Stimulated activated CD4-positive, alpha-beta T cell treated with anti-CD3 and anti-CD28 coated beads, Interleukin-2, amount 100 ng/mL, for 4 hours (primary cell): ENCODE measurements around the gene WDR27.
"Not testable (repeated sequence)": the region's sequence is repeated elsewhere in the genome, so short reads cannot be mapped to it uniquely, and the experiment has no call there.

Experiments used
- DNase-seq: peaks from one replicate; pipeline ENCODE4 v3.0.0-alpha.2; 2020; ENCODE audit warnings: low read depth

Gene WDR27

GRCh38 chr6:169473663-169474062, 228.2 kb downstream of the WDR27 start:
- no peak for DNase-seq

GRCh38 chr6:169472786-169473416, 228.9 kb downstream of the WDR27 start:
- no peak for DNase-seq

GRCh38 chr6:169470790-169471189, 231.0 kb downstream of the WDR27 start:
- no peak for DNase-seq

- no peak for DNase-seq
Measured at GRCh38 chr6:169469028-169469427, 232.8 kb downstream of the WDR27 start.

GRCh38 chr6:169467755-169468154, 234.1 kb downstream of the WDR27 start:
- DNase-seq: not testable (repeated sequence)

GRCh38 chr6:169466256-169466655, 235.6 kb downstream of the WDR27 start:
- not testable (repeated sequence) for DNase-seq

- no peak for DNase-seq
Measured at GRCh38 chr6:169457762-169458161, 244.1 kb downstream of the WDR27 start.

GRCh38 chr6:169456840-169457239, 245.0 kb downstream of the WDR27 start:
- DNase-seq: no peak

- no peak for DNase-seq
Measured at GRCh38 chr6:169455470-169455869, 246.4 kb downstream of the WDR27 start.

- DNase-seq: no peak
Measured at GRCh38 chr6:169454872-169455204, 247.0 kb downstream of the WDR27 start.

- DNase-seq: no peak
Measured at GRCh38 chr6:169454204-169454871, 247.5 kb downstream of the WDR27 start.

- DNase-seq: no peak
Measured at GRCh38 chr6:169452869-169453620, 248.8 kb downstream of the WDR27 start.

GRCh38 chr6:169452117-169452868, 249.5 kb downstream of the WDR27 start:
- DNase-seq: no peak

- DNase-seq: no peak
Measured at GRCh38 chr6:169451065-169451838, 250.6 kb downstream of the WDR27 start.

- DNase-seq: no peak
Measured at GRCh38 chr6:169450097-169450496, 251.7 kb downstream of the WDR27 start.

GRCh38 chr6:169449221-169449620, 252.6 kb downstream of the WDR27 start:
- no peak for DNase-seq

- DNase-seq: no peak
Measured at GRCh38 chr6:169445661-169446581, 255.9 kb downstream of the WDR27 start.

GRCh38 chr6:169445227-169445626, 256.6 kb downstream of the WDR27 start:
- DNase-seq: no peak

- no peak for DNase-seq
Measured at GRCh38 chr6:169441292-169441691, 260.5 kb downstream of the WDR27 start.

GRCh38 chr6:169439710-169440109, 262.1 kb downstream of the WDR27 start:
- no peak for DNase-seq

GRCh38 chr6:169434554-169434953, 267.3 kb downstream of the WDR27 start:
- DNase-seq: not testable (repeated sequence)
